22Rv1 (cell line): ENCODE data around the gene ISLR.

Experiments
- ZFX ChIP-seq: fragments of 450-650 bp; IDR thresholded peaks from 2 replicates; pipeline ENCODE4 v1.6.1; 2017; ENCODE audit warnings: antibody characterized with exemption, borderline replicate concordance
- TF ChIP-seq, protein P1 (sequence below): fragments of 450-650 bp; IDR thresholded peaks from 2 replicates; pipeline ENCODE4 v1.5.1; 2017; ENCODE audit warnings: mild to moderate bottlenecking

DNA sequence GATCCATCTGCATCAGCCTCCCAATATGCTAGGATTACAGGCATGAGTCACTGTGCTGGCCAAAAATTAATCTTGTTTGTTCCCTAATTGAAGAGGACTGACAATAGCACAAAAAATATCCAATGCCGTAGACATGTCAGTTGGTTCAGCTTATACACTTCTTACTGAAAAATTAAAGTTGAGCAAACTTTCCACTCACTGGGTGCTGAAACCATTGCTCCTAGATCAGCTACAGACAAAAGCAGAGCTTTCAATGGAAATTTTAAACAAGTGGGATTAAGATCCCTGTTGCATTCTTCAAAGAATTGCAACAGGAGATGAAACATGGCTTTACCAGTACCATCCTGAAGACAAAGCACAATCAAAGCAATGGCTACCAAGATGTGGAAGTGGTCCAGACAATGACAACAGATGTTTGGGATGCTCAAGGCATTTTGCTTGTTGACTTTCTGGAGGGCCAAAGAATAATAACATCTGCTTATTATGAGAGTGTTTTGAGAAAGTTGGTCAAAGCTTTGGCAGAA lies 27.2 kb upstream of the ISLR start:
- TF ChIP-seq, protein P1, sequence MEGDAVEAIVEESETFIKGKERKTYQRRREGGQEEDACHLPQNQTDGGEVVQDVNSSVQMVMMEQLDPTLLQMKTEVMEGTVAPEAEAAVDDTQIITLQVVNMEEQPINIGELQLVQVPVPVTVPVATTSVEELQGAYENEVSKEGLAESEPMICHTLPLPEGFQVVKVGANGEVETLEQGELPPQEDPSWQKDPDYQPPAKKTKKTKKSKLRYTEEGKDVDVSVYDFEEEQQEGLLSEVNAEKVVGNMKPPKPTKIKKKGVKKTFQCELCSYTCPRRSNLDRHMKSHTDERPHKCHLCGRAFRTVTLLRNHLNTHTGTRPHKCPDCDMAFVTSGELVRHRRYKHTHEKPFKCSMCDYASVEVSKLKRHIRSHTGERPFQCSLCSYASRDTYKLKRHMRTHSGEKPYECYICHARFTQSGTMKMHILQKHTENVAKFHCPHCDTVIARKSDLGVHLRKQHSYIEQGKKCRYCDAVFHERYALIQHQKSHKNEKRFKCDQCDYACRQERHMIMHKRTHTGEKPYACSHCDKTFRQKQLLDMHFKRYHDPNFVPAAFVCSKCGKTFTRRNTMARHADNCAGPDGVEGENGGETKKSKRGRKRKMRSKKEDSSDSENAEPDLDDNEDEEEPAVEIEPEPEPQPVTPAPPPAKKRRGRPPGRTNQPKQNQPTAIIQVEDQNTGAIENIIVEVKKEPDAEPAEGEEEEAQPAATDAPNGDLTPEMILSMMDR, result no peak
- no peak for TF ChIP-seq ZFX
